Smooth muscle cell of the brain vasculature (primary cell): Measurements from ENCODE around the gene SEC14L6.

ENCODE experiments used
- DNase-seq: peaks from one replicate; pipeline ENCODE4 v3.0.0-alpha.2; 2012; ENCODE audit warnings: low read depth, low spot score

Gene SEC14L6

DNA sequence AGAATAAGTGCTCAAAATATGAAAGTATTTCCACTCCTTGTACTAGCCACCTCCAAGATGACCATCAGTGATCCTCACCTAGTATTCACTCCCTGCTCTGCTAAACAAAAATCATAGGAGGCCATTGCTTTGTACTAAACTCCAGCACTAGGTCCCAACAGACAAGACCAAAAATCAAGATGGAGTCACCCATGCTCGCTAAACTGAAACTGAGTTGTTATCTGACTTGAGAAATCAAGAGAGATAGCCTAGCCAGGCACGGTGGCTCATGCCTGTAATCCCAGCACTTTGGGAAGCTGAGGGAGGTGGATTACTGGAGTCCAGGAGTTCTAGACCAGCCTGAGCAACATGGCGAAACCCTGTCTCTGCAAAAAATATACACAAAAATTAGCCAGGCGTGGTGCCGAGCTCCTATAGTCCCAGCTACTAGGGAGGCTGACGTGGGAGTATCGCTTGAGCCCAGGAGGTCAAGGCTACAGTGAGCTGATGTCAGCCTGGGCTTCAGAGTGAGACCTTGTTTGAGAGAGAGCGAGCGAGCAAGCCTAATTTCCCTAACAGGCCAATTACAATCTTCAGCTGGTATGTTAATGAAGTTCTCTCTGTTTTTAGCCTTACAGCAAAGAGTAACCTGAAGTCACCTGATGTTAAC, 9.3 kb downstream of the SEC14L6 start:
- DNase-seq: no peak

DNA sequence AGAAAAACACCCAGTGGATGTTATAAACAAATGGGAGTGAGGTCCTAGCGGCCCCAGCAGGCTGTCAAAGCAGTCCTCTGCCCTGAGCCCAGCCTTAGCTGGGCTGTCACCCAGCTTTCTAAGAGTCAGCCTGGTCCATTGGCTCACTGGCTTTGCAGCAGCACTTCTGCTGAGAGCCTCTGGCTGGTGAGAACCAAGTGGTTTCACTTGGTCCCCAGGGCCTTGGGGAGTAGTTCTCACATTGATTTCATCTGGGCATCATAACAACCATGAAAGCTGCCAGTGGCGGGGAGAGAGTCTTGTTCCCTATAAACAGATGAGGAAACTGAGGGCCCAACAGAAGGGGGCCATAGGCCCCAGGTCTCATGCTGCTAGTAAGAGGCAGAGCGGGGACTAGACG, 11.4 kb downstream of the SEC14L6 start:
- no peak for DNase-seq

DNA sequence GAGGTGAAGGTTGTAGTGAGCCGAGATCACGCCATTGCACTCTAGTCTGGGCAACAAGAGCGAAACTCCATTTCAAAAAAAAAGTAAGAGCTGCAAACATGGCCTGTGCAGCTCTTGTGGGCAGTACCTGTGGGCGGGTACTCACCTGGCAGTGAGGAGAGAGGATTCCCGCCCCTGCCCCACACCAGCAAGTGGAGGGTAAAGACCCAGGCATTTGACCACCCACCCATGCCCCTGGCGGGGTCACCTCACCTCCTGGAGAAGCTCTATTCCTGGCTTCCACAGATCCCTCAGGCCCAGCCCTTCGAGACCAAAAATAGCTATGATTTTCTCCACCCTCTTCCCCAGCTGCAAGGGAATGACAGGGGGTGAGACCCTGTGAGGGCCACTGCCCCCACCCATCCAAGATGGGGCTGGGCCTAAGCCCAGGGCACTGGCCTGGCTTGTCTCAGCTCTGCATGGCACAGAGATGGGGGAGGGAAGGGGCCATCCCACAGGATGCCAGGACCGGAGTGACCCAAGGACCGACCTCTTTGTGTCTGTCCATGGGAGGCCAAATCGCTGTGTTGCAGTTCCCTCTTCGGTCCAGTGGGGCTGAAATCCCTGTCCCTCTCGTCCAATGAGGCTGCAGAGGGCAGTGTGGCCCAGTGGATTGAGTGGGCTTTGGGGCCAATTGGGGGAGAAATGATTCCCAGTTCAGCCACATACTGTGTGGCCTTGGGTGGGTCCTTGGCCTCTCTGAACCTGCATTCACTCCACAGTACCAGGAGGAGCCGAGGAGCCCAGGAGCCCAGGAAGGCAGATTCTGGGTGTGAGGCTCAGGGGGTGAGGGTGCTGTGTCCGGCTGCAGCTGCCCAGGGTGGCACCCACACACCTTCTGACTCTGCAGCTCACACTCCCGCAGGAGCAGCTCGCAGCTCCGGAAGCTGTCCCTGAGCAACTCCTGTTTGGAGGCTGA, 14.6 kb downstream of the SEC14L6 start:
- DNase-seq: no peak

DNA sequence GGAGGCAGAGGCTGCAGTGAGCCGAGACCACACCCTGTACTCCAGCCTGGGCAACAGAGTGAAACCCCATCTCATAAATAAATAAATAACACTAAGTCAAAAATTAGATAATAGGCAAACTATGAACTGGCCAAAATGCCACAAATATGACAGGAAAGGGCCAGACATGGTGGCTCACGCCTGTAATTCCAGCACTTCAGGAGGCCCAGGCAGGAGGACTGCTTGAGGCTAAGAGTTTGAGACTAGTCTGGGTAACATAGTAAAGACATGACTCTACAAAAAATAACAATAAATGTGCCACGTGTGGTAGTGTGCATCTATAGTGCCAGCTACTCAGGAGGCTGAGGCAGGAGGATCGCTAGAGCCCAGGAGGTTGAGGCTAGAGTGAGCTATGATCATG, 19.9 kb downstream of the SEC14L6 start:
- DNase-seq: no peak

DNA sequence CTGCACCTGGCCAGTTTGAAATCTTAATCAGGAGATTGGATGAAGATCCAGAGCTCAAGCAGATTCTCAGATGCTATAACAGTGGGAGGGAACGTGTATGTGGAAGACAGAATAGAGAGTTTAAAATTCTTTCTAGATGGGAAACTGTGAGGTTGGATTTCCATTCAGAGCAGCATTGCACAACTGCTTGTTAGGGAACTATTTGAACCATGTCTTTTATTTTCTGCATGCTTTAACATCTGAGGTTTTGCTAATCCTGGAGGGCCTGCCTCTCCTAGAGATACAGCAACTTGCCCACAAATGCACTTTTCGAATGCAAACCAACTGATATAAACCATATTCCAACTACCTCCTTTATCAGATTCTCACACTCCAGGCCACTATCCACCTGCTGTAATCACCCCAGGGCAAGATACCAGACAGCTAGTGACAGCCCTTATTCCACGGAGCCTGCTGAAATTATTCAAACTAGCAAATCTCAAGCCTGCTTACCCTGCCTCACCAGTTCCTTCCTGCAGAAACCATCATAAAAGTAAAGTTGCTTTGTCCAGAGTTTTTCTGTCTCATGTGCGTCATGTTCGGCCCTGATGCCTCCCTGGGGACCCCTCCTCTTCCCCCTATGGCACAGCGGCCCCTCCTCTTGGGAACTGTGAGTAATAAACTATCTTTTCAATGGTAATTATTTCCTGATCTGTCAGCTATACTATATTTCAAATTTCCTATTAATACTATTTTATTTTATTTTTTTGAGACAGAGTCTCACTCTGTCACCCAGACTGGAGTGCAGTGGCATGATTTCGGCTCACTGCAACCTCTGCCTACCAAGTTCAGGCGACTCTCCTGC, 22.7 kb downstream of the SEC14L6 start:
- no peak for DNase-seq

- no peak for DNase-seq
Measured at GRCh38 chr22:30521368-30522156, 25.0 kb downstream of the SEC14L6 start.

GRCh38 chr22:30519842-30520425, 26.6 kb downstream of the SEC14L6 start:
- no peak for DNase-seq

GRCh38 chr22:30516731-30517130, 29.8 kb downstream of the SEC14L6 start:
- DNase-seq: no peak

GRCh38 chr22:30516273-30516672, 30.3 kb downstream of the SEC14L6 start:
- DNase-seq: no peak

GRCh38 chr22:30514252-30514651, 32.3 kb downstream of the SEC14L6 start:
- no peak for DNase-seq

DNA sequence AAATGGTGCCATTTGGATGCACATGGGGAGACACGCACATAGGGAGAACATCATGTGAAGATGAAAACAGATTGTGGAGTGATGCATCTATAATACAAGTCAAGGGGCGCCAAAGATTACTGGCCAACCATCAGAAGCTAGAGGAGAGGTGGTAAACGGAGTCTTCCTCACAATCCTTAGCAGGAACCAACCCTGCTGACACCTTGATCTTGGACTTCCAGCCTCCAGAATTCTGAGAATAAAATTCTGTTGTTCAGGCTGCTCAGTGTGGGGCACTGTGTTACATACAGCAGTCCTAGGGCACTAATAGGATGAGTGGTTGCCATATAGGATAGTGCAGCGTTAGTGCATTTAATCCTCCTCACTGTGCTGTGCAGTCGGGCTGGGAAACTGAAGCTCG, 33.1 kb downstream of the SEC14L6 start:
- no peak for DNase-seq

- DNase-seq: no peak
Measured at GRCh38 chr22:30511911-30512310, 34.6 kb downstream of the SEC14L6 start.

DNA sequence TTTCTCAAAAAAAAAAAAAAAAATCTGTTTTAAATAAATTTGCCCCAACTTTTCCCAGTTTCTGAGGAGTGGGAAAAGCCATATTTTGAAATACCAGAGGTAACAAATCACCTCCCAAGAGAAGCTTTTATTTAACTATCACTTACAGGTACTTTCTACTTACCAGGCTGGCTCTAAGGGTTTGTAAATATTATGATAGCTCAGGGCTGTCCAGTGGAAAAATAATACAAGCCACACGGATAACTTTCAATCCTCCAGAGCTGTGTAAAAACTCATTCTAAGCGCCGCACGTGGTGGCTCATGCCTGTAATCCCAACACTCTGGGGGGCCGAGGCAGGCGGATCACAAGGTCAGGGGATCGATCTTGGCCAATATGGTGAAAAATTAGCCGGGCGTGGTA, 35.4 kb downstream of the SEC14L6 start:
- no peak for DNase-seq

DNA sequence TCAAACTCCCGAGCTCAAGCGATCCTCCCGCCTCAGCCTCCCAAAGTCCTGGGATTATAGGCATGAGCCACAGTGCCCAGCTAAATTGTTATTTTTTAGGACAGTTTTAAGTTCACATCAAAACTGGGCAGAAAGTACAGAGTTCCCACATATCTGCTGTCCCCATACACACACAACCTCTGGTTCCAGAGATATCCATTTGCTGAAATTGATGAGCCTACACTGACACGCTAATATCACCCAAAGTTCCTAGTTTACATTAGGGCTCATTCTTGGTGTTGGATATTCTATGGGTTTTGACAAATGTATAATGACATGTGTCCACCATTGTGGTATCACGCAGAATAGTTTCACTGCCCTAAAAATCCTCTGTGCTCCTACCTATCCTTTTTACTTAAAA, 38.3 kb downstream of the SEC14L6 start:
- no peak for DNase-seq

DNA sequence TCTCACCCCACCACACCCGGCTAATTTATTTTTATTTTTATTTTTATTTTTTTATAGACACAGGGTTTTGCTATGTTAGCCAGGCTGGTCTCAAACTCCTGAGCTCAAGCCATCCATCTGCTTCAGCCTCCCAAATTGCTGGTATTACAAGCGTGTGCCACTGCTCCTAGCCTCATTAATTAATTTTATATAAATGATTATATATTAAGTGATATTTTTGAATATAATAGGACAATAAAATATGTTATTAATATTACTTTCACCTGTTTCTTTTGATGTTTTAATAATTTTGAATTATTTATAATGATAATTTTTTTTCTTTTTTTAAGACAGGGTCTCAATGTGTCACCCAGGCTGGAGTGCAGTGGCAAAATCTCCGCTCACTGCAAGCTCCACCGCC, 38.9 kb downstream of the SEC14L6 start:
- no peak for DNase-seq

GRCh38 chr22:30506507-30506968, 40.0 kb downstream of the SEC14L6 start:
- DNase-seq: no peak

GRCh38 chr22:30503551-30503950, 43.0 kb downstream of the SEC14L6 start:
- no peak for DNase-seq

DNA sequence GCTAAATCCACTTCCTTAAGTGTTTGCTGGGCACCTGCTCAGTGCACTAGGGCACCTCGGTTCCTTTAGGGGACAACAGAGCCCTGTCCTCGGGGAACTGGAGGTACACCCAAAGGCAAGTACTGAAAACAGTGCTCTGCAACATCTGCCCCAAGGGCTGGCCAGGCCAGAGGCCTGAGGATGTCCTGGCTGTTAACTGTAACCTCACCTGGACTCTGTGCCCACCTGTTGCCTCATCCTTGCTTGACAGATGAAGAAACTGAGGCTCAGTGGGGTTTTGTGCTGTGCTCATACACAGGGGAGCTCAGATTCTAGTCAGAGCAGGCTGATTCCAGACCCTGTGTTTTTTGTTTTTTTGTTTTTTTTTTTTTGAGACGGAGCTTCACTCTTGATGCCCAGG, 43.6 kb downstream of the SEC14L6 start:
- no peak for DNase-seq

DNA sequence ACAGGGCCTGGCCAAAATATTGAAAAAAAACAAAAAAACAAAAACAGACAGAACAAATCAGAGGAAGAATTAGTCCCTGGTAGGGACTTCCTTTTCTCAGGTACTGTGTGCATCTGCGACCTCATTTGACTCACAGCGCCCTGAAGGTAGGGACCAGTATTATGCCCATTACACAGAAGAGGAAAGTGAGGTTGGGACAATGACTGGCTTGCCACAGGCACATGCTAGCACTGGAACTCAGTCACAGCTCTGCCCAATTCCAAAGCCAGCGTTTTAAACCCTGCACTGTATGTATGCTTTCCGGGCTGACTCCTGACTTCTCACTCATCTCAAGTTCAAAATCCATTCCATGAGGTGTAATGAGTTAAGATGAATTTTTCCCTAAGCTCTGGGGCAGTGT, 44.4 kb downstream of the SEC14L6 start:
- DNase-seq: no peak

DNA sequence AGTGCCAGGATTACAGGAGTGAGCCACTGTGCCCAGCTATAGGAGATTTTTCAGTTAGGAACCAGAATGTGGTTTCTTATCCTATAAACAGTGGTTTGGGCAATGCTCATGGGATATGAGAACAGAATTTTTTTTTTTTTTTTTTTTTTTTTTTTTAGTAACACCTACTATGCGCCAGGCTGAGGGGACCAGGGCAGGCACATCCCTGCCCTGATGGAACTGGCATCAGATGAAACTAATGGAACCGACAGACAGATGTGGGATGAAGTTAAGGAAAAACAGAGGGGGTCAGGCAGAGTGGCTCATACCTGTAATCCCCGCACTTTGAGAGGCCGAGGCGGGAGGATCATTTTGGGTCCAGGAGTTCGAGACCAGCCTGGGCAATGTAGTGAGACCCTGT, 45.9 kb downstream of the SEC14L6 start:
- DNase-seq: no peak
